GM19043 (cell line): ENCODE measurements around the gene UNC5C.

Experiments
- ATAC-seq: cut with Tn5 transposase; IDR thresholded peaks from one replicate; pipeline ENCODE4 v1.9.1; 2021; ENCODE audit warnings: low read depth; ENCODE audit not compliant: unreplicated experiment

Gene UNC5C

DNA sequence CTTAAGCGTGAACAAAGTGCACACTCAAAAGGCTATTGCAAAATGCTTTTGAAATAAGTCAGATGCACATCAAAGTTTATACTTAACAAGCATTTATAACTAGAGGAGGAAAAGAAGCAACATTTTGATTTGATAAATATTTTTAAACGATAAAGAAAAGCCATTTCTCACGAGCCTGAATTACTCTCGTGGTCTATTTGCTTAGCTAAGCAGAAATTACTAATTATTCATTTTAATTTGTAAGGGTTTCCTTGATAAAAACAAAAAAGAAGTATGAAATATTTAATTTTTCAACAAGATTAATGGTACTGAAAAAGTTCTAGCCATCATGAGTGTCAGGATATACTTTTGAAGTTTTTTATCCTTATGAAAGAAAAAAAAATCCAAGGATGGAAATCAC is 78.2 kb downstream of the UNC5C start:
- ATAC-seq: no peak

DNA sequence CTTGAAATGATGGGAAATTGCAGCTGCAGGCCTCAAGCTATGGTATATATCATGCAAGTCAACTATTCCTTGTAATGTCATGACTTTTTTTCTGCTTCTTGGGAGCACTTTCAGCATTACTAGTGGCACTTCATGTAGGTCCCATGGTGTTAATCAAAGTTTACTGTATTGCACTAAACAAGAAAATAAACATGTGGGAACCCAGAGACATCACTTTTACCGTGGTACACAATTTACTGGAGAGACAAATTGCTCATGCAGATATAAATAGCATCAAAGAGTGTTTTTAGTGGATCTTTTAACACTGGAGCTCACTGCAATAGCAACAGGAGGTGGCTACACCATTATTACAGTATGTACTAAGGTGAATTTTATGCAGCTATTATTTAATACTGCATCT is 79.2 kb downstream of the UNC5C start:
- no peak for ATAC-seq

DNA sequence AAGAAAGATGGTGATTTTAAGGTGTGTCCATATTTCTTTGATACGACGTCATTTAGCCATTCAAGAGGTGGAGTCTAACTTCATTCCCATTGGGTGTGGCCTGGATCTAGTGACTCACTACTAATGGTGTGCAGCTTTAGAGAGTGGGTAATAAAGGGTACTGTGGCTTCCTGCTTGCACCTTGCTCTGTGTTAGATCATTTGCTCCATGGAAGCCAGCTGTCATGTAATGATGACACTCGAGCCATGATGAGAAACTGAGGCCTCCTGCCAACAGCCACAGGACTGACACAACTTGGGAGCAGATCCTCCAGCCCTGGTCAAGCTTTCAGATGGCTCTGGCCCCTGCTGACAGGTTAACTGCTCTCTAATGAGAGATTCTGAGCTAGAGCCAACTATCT is 82.0 kb downstream of the UNC5C start:
- ATAC-seq: no peak

GRCh38 chr4:95465010-95465409 is 83.8 kb downstream of the UNC5C start:
- no peak for ATAC-seq

DNA sequence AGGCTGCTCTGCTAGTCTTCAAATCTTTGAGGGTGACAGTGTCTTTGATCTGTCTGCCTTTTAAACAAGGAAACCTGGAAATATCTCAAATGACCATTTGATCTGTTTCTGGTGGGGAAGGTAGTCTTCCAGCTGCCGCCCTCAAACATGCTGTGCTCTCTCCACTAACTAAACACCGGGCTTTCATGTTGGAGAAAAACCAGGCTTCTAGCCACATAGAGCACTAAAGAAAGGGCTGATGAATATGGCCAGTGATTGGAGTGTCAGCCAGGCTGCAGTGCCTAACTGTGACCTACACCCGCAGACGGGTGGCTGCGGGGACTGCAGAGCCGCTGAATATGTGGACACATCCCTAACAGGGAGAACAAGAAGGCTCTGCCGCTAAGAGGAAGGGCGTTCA is 85.9 kb downstream of the UNC5C start:
- no peak for ATAC-seq

GRCh38 chr4:95457353-95457752 is 91.4 kb downstream of the UNC5C start:
- no peak for ATAC-seq

GRCh38 chr4:95450294-95450693 is 98.5 kb downstream of the UNC5C start:
- ATAC-seq: no peak

- ATAC-seq: no peak
Observed at GRCh38 chr4:95446173-95446572, 102.6 kb downstream of the UNC5C start.

DNA sequence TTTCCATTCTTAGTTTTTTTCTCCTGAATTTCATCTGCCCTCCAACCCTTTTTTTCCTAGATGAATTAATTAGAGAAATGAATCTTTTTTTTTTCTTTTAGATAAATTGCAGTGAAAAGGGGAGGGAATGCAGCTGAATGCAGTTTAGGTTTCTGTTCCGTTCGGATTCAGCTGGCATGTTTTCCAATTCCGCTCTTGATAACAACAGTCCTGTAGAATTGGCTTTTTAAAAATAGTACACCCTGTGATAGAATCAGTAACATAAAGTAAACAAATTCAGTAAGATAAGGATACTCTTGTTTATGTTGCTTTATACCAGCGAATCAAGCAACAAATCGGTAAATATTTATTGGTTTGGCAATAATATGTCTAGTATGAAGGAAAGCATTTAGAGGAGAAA is 103.5 kb downstream of the UNC5C start:
- ATAC-seq: no peak

- no peak for ATAC-seq
Observed at GRCh38 chr4:95444812-95445211, 104.0 kb downstream of the UNC5C start.

DNA sequence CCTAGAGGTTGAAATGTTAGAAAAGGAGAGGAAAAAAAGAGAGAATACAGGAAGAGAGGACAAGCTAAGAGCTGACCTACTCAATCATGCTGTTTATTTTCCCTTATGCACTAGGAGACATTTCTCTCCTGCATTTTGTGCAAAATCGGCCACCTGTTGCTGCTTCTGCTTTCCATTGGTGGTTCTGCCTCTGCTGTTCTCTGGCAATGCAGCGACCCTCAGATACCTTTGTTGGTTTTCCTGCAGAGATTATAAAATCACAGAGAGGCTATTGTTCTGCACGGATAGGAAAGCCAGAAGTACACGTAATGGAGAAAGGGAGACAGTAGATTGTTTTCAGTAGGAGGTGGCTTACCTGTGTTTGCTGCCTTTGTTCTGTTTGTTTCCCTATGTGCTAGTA is 108.9 kb downstream of the UNC5C start:
- no peak for ATAC-seq

GRCh38 chr4:95439071-95439470 is 109.7 kb downstream of the UNC5C start:
- ATAC-seq: no peak

DNA sequence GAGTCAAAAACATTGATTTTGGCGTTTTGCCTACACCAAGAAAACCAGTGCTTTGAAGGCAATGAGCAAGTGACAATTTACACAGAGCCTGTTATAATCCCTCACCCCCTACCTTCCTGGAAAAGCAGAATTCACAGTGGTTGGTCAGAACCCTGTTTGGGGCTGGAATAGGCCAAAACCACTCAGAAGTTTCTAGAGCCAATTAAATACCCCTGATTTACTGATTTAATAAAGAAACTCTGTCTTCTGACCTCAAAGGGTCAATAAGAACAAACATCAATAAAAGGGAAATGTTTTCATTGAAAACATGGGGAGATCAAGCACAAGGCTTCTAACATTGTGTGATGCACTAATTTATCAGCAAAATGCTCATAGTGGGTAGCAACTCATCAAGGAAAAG is 116.3 kb downstream of the UNC5C start:
- no peak for ATAC-seq

GRCh38 chr4:95431678-95432077 is 117.1 kb downstream of the UNC5C start:
- ATAC-seq: no peak

DNA sequence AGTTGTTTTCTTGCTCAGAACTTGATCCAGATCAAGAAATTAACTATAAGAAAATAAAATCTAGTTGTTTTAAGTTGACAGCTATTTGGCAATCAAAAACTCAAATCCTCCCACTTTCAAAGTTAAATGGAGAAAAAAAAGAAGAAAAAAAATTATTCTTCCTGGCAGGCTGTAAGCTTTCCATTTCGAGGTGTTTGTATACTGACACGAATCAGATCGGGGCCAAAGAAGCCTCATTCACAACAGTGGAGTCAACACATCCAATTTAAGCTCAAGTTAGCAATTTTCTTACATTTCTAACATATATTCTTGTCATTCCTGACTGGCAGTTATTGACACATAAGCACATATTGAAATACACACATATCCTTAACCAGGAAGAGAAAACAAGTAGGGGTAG is 119.4 kb downstream of the UNC5C start:
- no peak for ATAC-seq

GRCh38 chr4:95428291-95429070 is 120.3 kb downstream of the UNC5C start:
- ATAC-seq: no peak

DNA sequence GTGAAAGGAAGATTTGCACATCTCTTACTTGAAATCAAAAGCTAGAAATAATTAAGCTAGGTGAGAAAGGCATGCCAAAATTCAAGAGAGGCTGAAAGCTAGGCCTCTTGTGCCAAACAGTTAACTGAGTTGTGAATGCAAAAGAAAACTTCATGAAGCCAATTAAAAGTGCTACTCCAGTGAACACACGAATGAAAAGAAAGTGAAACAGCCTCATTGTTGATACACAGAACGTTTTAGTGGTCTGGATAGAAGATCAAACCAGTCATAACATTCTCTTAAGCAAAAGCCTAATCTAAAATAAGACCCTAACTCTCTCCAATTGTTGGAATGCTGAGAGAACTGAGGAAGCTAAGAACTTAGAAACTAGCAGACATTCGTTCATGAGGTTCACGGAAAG is 122.3 kb downstream of the UNC5C start:
- no peak for ATAC-seq

- ATAC-seq: no peak
Observed at GRCh38 chr4:95422436-95422835, 126.3 kb downstream of the UNC5C start.

GRCh38 chr4:95421869-95422268 is 126.9 kb downstream of the UNC5C start:
- ATAC-seq: no peak

DNA sequence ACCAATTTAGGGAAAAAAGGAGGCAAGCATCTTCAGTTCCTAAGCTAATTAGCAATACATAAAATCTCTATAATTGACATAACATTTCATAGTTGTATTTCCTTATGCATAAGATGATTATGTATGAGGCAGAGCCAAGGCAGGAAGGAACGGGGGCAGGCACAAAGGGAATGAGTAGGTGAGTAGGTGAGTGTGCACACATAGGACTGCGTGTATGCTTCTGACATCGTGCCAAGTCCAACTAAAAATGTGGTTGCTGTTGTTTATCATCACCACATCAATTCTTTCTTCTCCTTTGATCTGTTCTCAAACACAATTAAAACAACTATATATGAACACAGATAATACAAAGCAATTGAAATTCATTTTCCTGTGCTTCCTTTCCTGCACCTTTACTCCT is 131.2 kb downstream of the UNC5C start:
- no peak for ATAC-seq

- ATAC-seq: no peak
Observed at GRCh38 chr4:95415346-95415771, 133.4 kb downstream of the UNC5C start.

GRCh38 chr4:95411371-95412088 is 137.2 kb downstream of the UNC5C start:
- ATAC-seq: no peak
